ENCODE data around the gene DOCK3.

GRCh38 chr3:51024121-51024520, 349.4 kb downstream of the DOCK3 start:
- TF ChIP-seq POLR2AphosphoS5 (IDR thresholded peaks at IDR 0.05; ENCODE audit: low read depth), result no peak
- no peak for TF ChIP-seq CTCF (IDR thresholded peaks at IDR 0.05; ENCODE audit: insufficient read depth, low read length)
- TF ChIP-seq, protein P1, sequence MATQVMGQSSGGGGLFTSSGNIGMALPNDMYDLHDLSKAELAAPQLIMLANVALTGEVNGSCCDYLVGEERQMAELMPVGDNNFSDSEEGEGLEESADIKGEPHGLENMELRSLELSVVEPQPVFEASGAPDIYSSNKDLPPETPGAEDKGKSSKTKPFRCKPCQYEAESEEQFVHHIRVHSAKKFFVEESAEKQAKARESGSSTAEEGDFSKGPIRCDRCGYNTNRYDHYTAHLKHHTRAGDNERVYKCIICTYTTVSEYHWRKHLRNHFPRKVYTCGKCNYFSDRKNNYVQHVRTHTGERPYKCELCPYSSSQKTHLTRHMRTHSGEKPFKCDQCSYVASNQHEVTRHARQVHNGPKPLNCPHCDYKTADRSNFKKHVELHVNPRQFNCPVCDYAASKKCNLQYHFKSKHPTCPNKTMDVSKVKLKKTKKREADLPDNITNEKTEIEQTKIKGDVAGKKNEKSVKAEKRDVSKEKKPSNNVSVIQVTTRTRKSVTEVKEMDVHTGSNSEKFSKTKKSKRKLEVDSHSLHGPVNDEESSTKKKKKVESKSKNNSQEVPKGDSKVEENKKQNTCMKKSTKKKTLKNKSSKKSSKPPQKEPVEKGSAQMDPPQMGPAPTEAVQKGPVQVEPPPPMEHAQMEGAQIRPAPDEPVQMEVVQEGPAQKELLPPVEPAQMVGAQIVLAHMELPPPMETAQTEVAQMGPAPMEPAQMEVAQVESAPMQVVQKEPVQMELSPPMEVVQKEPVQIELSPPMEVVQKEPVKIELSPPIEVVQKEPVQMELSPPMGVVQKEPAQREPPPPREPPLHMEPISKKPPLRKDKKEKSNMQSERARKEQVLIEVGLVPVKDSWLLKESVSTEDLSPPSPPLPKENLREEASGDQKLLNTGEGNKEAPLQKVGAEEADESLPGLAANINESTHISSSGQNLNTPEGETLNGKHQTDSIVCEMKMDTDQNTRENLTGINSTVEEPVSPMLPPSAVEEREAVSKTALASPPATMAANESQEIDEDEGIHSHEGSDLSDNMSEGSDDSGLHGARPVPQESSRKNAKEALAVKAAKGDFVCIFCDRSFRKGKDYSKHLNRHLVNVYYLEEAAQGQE (IDR thresholded peaks at IDR 0.05; ENCODE audit: insufficient replicate concordance, low read depth), result no peak
- TF ChIP-seq SPI1 (IDR thresholded peaks at IDR 0.05; ENCODE audit: borderline replicate concordance, low read depth), result no peak

Measured in HL-60 (cell line).